Coronary artery (tissue), 2 donors: Measurements from ENCODE around the gene RCOR2.
A peak's percentile ranks its signal among the peaks of the same experiment; 100 is the strongest.
"Not testable (repeated sequence)": the region's sequence is repeated elsewhere in the genome, so short reads cannot be mapped to it uniquely, and the experiment has no call there.

ENCODE experiments used
- DNase-seq: peaks from one replicate; pipeline ENCODE4 v3.0.0-alpha.2; 2017; ENCODE audit warnings: low spot score
- H3K27ac ChIP-seq, 2 donors: fragments of 200-600 bp; sonication (generic); one replicate each; pipeline ENCODE4 v1.5.1; 2016 to 2019
- H3K4me3 ChIP-seq: fragments of 200-600 bp; sonication (generic); 2 replicates; pipeline ENCODE4 v1.5.1; 2016; ENCODE audit warnings: mild to moderate bottlenecking, moderate library complexity
- TF ChIP-seq, protein P1 (sequence below): fragments of 200-600 bp; sonication (generic); IDR thresholded peaks from one replicate; pipeline ENCODE4 v1.5.1; 2019; ENCODE audit warnings: antibody characterized with exemption

RCOR2 gene

DNA sequence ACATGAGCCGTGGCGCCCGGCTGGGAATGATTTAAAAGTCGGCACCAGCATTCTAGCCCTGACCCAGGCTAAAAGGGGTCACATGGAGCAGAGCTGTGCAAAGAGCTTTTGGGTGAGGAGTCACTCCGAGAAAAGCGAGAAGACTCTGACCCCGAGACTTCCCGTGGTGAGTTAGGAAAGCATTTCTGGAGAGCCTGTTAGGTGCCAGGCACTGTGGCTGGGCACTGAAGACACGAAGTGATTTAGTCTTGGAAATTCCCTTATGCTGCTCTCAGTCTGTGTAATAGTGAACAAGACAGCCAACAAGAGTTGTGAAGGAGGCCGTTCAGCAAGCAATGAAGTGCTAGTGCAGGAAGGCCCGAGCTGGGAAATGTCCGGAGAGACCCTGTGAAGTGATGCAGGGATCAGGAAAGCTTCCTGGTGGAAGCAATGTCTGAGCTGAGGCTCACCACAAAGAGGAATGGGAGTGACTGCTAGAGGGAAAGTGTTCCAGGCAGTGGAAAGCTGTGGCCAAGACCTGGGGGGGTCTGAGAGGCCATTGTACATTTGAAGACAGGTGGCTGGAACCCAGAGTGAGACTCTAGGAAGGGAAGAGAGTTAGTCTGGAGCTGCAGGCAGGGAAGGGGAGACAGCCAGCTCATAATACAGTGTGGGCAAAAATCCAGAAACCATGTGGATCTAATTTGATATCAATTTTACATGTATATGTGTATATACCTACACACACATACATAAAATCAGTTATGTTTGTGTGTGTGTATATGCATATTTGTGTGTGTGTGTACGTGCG, 46.4 kb downstream of the RCOR2 start:
- TF ChIP-seq, protein P1, sequence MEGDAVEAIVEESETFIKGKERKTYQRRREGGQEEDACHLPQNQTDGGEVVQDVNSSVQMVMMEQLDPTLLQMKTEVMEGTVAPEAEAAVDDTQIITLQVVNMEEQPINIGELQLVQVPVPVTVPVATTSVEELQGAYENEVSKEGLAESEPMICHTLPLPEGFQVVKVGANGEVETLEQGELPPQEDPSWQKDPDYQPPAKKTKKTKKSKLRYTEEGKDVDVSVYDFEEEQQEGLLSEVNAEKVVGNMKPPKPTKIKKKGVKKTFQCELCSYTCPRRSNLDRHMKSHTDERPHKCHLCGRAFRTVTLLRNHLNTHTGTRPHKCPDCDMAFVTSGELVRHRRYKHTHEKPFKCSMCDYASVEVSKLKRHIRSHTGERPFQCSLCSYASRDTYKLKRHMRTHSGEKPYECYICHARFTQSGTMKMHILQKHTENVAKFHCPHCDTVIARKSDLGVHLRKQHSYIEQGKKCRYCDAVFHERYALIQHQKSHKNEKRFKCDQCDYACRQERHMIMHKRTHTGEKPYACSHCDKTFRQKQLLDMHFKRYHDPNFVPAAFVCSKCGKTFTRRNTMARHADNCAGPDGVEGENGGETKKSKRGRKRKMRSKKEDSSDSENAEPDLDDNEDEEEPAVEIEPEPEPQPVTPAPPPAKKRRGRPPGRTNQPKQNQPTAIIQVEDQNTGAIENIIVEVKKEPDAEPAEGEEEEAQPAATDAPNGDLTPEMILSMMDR: no peak
- Histone ChIP-seq H3K4me3 (no peak overlapping the region), H3K27ac (peak overlapping the region in 1 of 2 donors; percentile 29)
- DNase-seq: no peak

DNA sequence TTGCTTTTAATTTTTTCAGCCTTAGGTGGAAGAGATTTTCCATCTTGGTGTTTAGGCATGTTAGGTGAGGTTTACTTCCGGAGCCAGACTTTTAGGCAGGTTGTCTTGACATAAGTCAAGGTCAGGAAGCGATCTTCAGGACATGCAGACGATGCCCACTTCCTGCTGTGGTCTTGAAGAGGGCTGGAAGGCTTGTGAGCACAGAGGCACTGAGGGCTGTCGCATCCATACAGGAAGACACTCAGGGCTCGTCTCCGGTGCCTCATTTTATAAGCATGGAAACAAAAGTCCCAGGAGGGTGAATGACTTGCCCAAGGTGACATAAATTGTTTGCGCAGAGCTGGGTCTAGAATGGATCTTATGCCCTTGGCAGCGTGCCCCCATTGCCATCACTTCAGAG, 47.3 kb downstream of the RCOR2 start:
- Histone ChIP-seq H3K27ac (peak overlapping the region in 1 of 2 donors; percentile 29), H3K4me3 (no peak overlapping the region)
- TF ChIP-seq, protein P1: no peak
- DNase-seq: no peak

DNA sequence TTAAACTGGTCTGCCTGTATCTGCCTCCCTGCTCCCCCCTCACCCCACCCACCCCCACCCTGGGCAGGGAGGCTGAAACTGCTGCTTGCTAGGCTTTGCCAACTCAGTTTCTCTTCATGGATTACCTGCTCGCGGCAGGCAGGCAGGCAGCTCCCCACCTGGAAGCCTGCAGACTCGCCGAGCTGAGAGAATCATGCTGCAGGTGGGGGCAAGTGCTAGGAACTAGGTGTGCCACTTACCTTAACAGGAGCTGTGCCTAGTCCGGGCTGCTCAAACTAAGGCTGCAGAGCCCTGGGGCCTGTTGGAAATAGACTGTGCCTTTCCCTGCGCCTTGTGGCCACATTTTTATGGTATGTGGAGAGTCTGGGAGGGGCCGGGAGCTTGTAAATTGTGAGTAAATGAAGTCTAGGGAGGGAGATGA, 47.8 kb downstream of the RCOR2 start:
- no peak overlapping the region for H3K4me3 ChIP-seq
- H3K27ac ChIP-seq: peak overlapping the region in 1 of 2 donors; percentile 47
- no peak for DNase-seq
- TF ChIP-seq, protein P1: no peak

DNA sequence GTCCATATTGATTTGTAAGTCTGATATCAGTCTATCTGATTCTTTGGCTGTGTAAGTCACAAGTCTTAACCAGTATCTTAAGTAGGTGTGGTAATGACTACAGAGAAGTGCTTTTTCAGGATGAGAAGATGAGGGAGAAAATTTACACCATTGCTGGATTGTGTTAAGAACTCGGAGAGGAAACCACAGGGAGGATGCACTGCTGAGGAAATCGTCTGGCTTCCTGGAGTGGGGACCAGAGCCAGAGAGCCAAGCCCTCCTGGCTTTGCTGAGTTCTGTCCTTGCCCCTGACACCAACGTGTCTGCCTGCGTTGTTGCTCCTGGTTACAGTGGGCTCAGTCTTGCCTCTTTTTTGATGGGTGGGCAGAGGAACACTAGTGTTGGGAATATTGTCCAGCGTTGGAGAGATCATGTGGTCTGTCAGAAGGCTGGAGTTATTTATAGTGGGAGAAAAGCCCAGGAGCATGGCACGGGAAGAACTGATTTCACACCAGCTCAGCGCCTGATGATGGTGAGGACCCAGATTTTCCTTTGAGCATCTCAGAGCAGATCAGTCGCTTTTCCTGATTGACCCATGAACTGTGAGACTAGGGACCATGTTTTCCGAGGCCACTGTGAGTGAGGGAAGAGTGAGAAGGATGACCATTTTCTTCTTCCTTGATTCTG, 48.4 kb downstream of the RCOR2 start:
- Histone ChIP-seq H3K27ac (peak overlapping the region in 1 of 2 donors; percentile 47), H3K4me3 (no peak overlapping the region)
- DNase-seq: no peak
- TF ChIP-seq, protein P1: no peak

DNA sequence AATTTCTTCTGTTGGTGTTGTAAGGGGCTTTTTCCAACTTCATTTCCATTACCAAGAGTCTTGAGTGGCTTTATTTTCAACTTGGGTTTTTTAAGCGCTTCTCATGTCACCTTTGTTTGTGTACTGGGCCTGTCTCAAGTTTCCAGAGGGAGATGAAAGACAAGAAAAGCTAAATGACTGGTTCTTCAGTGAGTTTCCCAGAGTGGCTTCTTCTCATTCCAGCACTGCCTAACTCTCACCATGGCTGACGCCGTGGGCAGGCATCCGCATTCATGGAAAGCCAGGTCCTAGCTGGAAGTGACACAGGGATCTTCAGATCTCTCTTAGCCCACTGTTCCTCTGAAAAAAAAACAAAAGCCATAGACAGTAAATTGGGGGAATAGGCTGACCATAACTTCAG, 49.5 kb downstream of the RCOR2 start:
- Histone ChIP-seq H3K27ac (no peak overlapping the region), H3K4me3 (no peak overlapping the region)
- no peak for DNase-seq
- TF ChIP-seq, protein P1: no peak

DNA sequence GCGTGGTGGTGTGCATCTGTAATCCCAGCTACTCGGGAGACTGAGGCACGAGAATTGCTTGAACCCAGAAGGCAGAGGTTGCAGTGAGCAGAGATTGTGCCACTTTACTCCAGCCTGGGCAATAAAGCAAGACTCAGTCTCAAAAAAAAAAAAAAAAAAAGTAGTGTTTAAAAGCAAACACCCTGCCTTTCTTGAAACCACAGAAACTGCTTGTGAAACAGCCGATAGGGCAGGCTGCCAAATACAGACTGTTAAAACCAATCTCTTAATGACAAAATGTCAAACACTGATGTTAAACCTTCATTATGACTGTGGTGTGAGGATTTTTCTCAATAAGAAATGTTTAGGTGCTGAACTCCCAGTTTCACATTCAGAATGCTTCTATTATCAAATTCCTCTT, 50.8 kb downstream of the RCOR2 start:
- H3K27ac ChIP-seq: no peak overlapping the region
- no peak overlapping the region for H3K4me3 ChIP-seq
- no peak for DNase-seq
- TF ChIP-seq, protein P1: no peak

DNA sequence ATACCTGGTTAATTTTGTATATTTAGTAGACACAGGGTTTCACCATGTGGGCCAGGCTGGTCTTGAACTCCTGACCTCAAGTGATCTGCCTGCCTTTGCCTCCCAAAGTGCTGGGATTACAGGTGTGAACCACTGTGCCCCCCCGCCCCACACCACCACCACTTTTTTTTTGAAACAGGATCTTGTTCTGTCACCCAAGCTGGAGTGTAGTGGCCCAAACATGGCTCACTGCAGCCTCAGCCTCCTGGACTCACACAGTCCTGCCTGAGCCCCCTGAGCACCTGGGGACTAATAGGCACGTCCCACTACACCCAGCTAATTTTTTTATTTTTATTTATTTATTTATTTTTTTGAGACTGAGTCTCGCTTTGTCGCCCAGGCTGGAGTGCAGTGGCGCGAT, 53.3 kb downstream of the RCOR2 start:
- DNase-seq, H3K27ac ChIP-seq, H3K4me3 ChIP-seq: not testable (repeated sequence)
